Endothelial cell of umbilical vein (primary cell): ENCODE measurements around the gene CXXC5. TPM values are rescaled to one million over a fixed set of nuclear protein-coding genes. Genes with fewer than 3 reads are reported as not detected.

ENCODE experiments used
- BruUV-seq: library from RNA; stranded (reverse); fragments of 400-500 nt; replicated peaks from 2 replicates; lab custom pipeline; 2021; lab: Mats Ljungman, UMichigan
- CTCF ChIA-PET: fragments of 300-600, 350-600 bp; sonication (Branson Sonifier 250); formaldehyde crosslinking; loops from one replicate; lab custom pipeline; 2021; ENCODE audit warnings: antibody characterized with exemption, inconsistent platforms; lab: Charles Lee
- POLR2A ChIA-PET: fragments of 300-600, 350-600 bp; sonication (Branson Sonifier 250); formaldehyde crosslinking; loops from one replicate; lab custom pipeline; 2021; ENCODE audit warnings: antibody characterized with exemption, inconsistent platforms; lab: Charles Lee
- DNase-seq: peaks from one replicate; pipeline ENCODE4 v3.0.0-alpha.2; 2011; ENCODE audit warnings: low read depth, low spot score
- FAIRE-seq: peaks from 2 replicates; lab custom pipeline; 2011; peaks lifted over from hg19 to GRCh38; lab: Jason Lieb, UNC
- H2AFZ ChIP-seq: 2 replicates; pipeline ENCODE4 v1.6.0; 2012; ENCODE audit warnings: low read depth, low read length, control low read depth, inconsistent platforms
- H3K27ac ChIP-seq: 2 replicates; pipeline ENCODE4 v1.5.1; 2011; ENCODE audit warnings: low read depth, mild to moderate bottlenecking, control low read depth, low read length, moderate library complexity; ENCODE audit not compliant: insufficient read depth
- H3K27me3 ChIP-seq, 2 experiments: 2 replicates each; pipeline versions ENCODE4 v1.6.0 to v1.6.1; 2011; ENCODE audit warnings: low read length in 2 of 2, mixed read lengths in 1 of 2; ENCODE audit not compliant: control insufficient read depth in 2 of 2, insufficient read depth in 2 of 2
- H3K36me3 ChIP-seq, 2 experiments: 2 replicates in 1 of 2; 3 replicates in 1 of 2; pipeline ENCODE4 v1.5.1; 2011; ENCODE audit warnings: low read length in 2 of 2, mild to moderate bottlenecking in 1 of 2, moderate library complexity in 1 of 2; ENCODE audit not compliant: control insufficient read depth in 2 of 2, insufficient read depth in 2 of 2; ENCODE audit errors: extremely low read depth in 1 of 2
- H3K4me1 ChIP-seq: 3 replicates; pipeline ENCODE4 v1.5.1; 2011; ENCODE audit warnings: mild to moderate bottlenecking, low read length; ENCODE audit not compliant: control insufficient read depth, insufficient read depth; ENCODE audit errors: extremely low read depth
- H3K4me2 ChIP-seq: 2 replicates; pipeline ENCODE4 v1.6.1; 2011; ENCODE audit warnings: low read length, control low read depth, mixed read lengths; ENCODE audit not compliant: insufficient read depth
- H3K4me3 ChIP-seq, 3 experiments: fragments of 200-600 bp in 1 of 3; sonication (generic), shearing (Covaris generic) in 1 of 3; replicated peaks in 1 of 3; 2 replicates each; pipeline ENCODE4 v1.5.1; 2011 to 2016; ENCODE audit warnings: control low read depth in 3 of 3, low read length in 3 of 3, mild to moderate bottlenecking in 2 of 3, inconsistent platforms in 1 of 3, low read depth in 1 of 3, moderate library complexity in 1 of 3; ENCODE audit not compliant: insufficient read depth in 1 of 3
- H3K79me2 ChIP-seq: 2 replicates; pipeline ENCODE4 v1.6.0; 2012; ENCODE audit warnings: low read length, inconsistent platforms; ENCODE audit not compliant: control insufficient read depth, insufficient read depth
- H3K9ac ChIP-seq: replicated peaks from 2 replicates; pipeline ENCODE3; 2011; ENCODE audit warnings: low read length, control low read depth; ENCODE audit not compliant: insufficient read depth; ENCODE audit errors: extremely low read depth
- H3K9me1 ChIP-seq: replicated peaks from 3 replicates; pipeline ENCODE4 v1.6.0; 2011; ENCODE audit warnings: mild to moderate bottlenecking, low read length; ENCODE audit not compliant: control insufficient read depth, insufficient read depth; ENCODE audit errors: extremely low read depth
- H3K9me3 ChIP-seq: replicated peaks from 2 replicates; pipeline ENCODE4 v1.5.1; 2012; ENCODE audit warnings: low read length, inconsistent platforms; ENCODE audit not compliant: control insufficient read depth, insufficient read depth
- H4K20me1 ChIP-seq: replicated peaks from 2 replicates; pipeline ENCODE3; 2011; ENCODE audit warnings: mild to moderate bottlenecking, low read length; ENCODE audit not compliant: control insufficient read depth, insufficient read depth; ENCODE audit errors: extremely low read depth
- CTCF ChIP-seq, 2 donors: IDR thresholded peaks; 1 replicate in 1 of 2; 2 replicates in 1 of 2; pipeline ENCODE4 v1.5.1; 2011; ENCODE audit warnings: low read length in 2 of 2, mild to moderate bottlenecking in 2 of 2, moderate library complexity in 2 of 2, control low read depth in 1 of 2, inconsistent platforms in 1 of 2, low read depth in 1 of 2; ENCODE audit not compliant: insufficient read depth in 1 of 2; ENCODE audit errors: extremely low read depth in 1 of 2
- EZH2 ChIP-seq: IDR thresholded peaks from 2 replicates; pipeline ENCODE4 v1.6.1; 2012; ENCODE audit warnings: borderline replicate concordance, low read depth, mild to moderate bottlenecking, moderate library complexity, low read length, inconsistent platforms; ENCODE audit not compliant: severe bottlenecking
- FOS ChIP-seq: IDR thresholded peaks from 2 replicates; pipeline ENCODE4 v1.6.1; 2011; ENCODE audit warnings: mild to moderate bottlenecking, low read length, moderate library complexity, borderline replicate concordance; ENCODE audit not compliant: insufficient read depth
- GATA2 ChIP-seq: IDR thresholded peaks from 2 replicates; pipeline ENCODE4 v1.7.0; 2011; ENCODE audit warnings: low read depth, mild to moderate bottlenecking, moderate library complexity, mixed read lengths, low read length; ENCODE audit not compliant: insufficient read length, insufficient read depth
- JUN ChIP-seq: IDR thresholded peaks from 2 replicates; pipeline ENCODE4 v1.6.1; 2011; ENCODE audit warnings: borderline replicate concordance, low read depth; ENCODE audit not compliant: insufficient read length, insufficient read depth
- MAX ChIP-seq: IDR thresholded peaks from 2 replicates; pipeline ENCODE4 v1.6.1; 2011; ENCODE audit not compliant: insufficient read depth, insufficient read length
- MYC ChIP-seq: IDR thresholded peaks from one replicate; pipeline ENCODE4 v1.6.1; 2011; ENCODE audit warnings: mild to moderate bottlenecking, low read depth, low read length
- POLR2A ChIP-seq: IDR thresholded peaks from 2 replicates; pipeline ENCODE4 v1.6.1; 2012; ENCODE audit warnings: low read depth, mild to moderate bottlenecking, control low read depth, low read length
- POLR2AphosphoS5 ChIP-seq: IDR thresholded peaks from 2 replicates; pipeline ENCODE4 v1.6.1; 2012; ENCODE audit warnings: low read depth, mild to moderate bottlenecking, control low read depth, low read length, moderate library complexity; ENCODE audit not compliant: insufficient read depth
- dilution Hi-C: fragments of 300-500 bp; cut with MboI; formaldehyde crosslinking; loops from one replicate; pipeline ENCODE4 v1.15.0; 2019; ENCODE audit warnings: low sequenced_read_pairs; ENCODE audit not compliant: extremely low pct_ligation_motif_present
- intact Hi-C: fragments of 100-400 bp; cut with micrococcal nuclease; formaldehyde crosslinking; loops from one replicate; pipeline ENCODE4 v1.10.0; 2022
- polyA plus RNA-seq, 4 experiments: library from polyadenylated mRNA; depleted of rRNA in 3 of 4; stranded (reverse) in 3 of 4; unstranded in 1 of 4; fragments of >200 nt; gene quantifications; 2 replicates each; pipeline versions ENCODE4 v1.2.1 to v1.2.3, GENCODE V29; 2011 to 2012; ENCODE audit warnings: missing spikeins in 1 of 4
- total RNA-seq: library from RNA; stranded (reverse); gene quantifications from 2 replicates; pipeline ENCODE4 v1.2.3, GENCODE V29; 2021

The CXXC5 gene
- total and polyA plus RNA-seq, 2 donors (not counting 3 experiments of a cell fraction or from before 2014, with no cell fraction given): 2.7 to 5.5 TPM

- no peak overlapping the region for H2AFZ ChIP-seq
- H3K9me1 ChIP-seq: no peaks in the 10 kb centered on the region
- peaks cover 6% of the 10 kb centered on the region for H3K4me1 ChIP-seq
- no peak overlapping the region for H3K9ac ChIP-seq
- no peaks in the 10 kb centered on the region for H3K36me3 ChIP-seq
- intact Hi-C loops: no loop called here
- DNase-seq: no peak
- TF ChIP-seq CTCF (IDR thresholded peaks at IDR 0.05; ENCODE audit: extremely low read depth in 1 of 2, insufficient read depth in 1 of 2, low read depth in 1 of 2, low read length in 2 of 2) (no peak), POLR2A (no peak), MYC (no peak), GATA2 (no peak), EZH2 (no peak), FOS (no peak), MAX (no peak), JUN (no peak), POLR2AphosphoS5 (no peak)
- no TSS peak for BruUV-seq
- no peak for FAIRE-seq
- no peak overlapping the region for H3K27ac ChIP-seq
- H3K27me3 ChIP-seq: peaks cover 2 to 6% of the 10 kb centered on the region in 2 experiments
- dilution Hi-C loops: no loop called here
- H3K4me2 ChIP-seq: no peak overlapping the region
- H3K9me3 ChIP-seq: no peaks in the 10 kb centered on the region
- ChIA-PET CTCF (interaction anchor here (1.1 to 2.5 kb wide), 7 partner anchors 10 to 75 kb away, joined by 3 to 20 read pairs (median 7); no protein-coding TSS in a partner anchor), POLR2A (no interaction called here)
- no peak overlapping the region for H3K4me3 ChIP-seq
- H3K79me2 ChIP-seq: no peaks in the 10 kb centered on the region
- no peaks in the 10 kb centered on the region for H4K20me1 ChIP-seq
Observed at GRCh38 chr5:139700711-139701055, 52.5 kb downstream of the CXXC5 start.
